Lung (tissue), 12 donors: ENCODE results near the gene FKBP7. TPM values are rescaled to one million over a fixed set of nuclear protein-coding genes. Genes with fewer than 3 reads are reported as not detected.

Experiments used
- ATAC-seq: fragments of 200-7000 bp; cut with Tn5 transposase; one replicate; pipeline ENCODE4 v1.9.1; 2020; ENCODE audit warnings: moderate number of reproducible peaks; ENCODE audit not compliant: insufficient read depth, low FRiP score
- DNase-seq, 3 donors: peaks; one replicate each; pipeline ENCODE4 v3.0.0-alpha.2; 2013 to 2017
- H3K27ac ChIP-seq, 2 donors: one replicate each; pipeline ENCODE4 v1.5.1; 2013; ENCODE audit warnings: mild to moderate bottlenecking in 2 of 2, moderate library complexity in 2 of 2, control low read depth in 1 of 2, inconsistent platforms in 1 of 2, low read depth in 1 of 2, low read length in 1 of 2
- H3K27me3 ChIP-seq, 3 donors: one replicate each; pipeline ENCODE4 v1.5.1; 2013; ENCODE audit warnings: low read length in 2 of 3; ENCODE audit not compliant: control insufficient read depth in 3 of 3, insufficient read depth in 3 of 3
- H3K36me3 ChIP-seq, 4 donors: one replicate each; pipeline ENCODE4 v1.5.1; 2013; ENCODE audit warnings: low read length in 4 of 4, mild to moderate bottlenecking in 1 of 4, moderate library complexity in 1 of 4; ENCODE audit not compliant: control insufficient read depth in 4 of 4, insufficient read depth in 4 of 4
- H3K4me1 ChIP-seq, 5 donors: one replicate each; pipeline ENCODE4 v1.5.1; 2013; ENCODE audit warnings: low read length in 5 of 5, mild to moderate bottlenecking in 2 of 5, moderate library complexity in 1 of 5; ENCODE audit not compliant: control insufficient read depth in 5 of 5, insufficient read depth in 5 of 5
- H3K4me3 ChIP-seq: one replicate; pipeline ENCODE4 v1.5.1; 2013; ENCODE audit warnings: mild to moderate bottlenecking, control low read depth, moderate library complexity
- H3K9ac ChIP-seq, 2 donors: one replicate each; pipeline ENCODE4 v1.5.1; 2013; ENCODE audit warnings: low read length in 2 of 2, control low read depth in 1 of 2; ENCODE audit not compliant: insufficient read depth in 1 of 2
- H3K9me3 ChIP-seq, 4 donors: one replicate each; pipeline ENCODE4 v1.5.1; 2013; ENCODE audit warnings: low read length in 3 of 4, mild to moderate bottlenecking in 1 of 4, moderate library complexity in 1 of 4; ENCODE audit not compliant: control insufficient read depth in 4 of 4, insufficient read depth in 3 of 4
- CTCF ChIP-seq: IDR thresholded peaks from 2 replicates; pipeline ENCODE4 v1.5.1; 2012; ENCODE audit warnings: mild to moderate bottlenecking; ENCODE audit errors: control extremely low read depth, extremely low read depth
- WGBS, 2 donors: extraction: QIAGEN DNeasy Blood & Tissue Kit; methylation state at CpG; one replicate each; pipeline ENCODE4 v1.1.7; 2013; 5-methylcytosine and 5-hydroxymethylcytosine counted together
- polyA plus RNA-seq, 2 donors: library from polyadenylated mRNA; stranded (reverse); fragments of 200-250 nt; gene quantifications; one replicate each; pipeline ENCODE4 v1.2.1, GENCODE V29; 2013
- total RNA-seq, 2 donors: library from RNA; depleted of rRNA in 1 of 2; stranded (reverse); fragments of >200 nt in 1 of 2; gene quantifications; one replicate each; pipeline ENCODE4 v1.2.1, GENCODE V29; 2014 to 2021
- donor health status: control.
- donor health status: control.
- donor health status: Bipolar disorder and iron deficiency.
- donor health status: healthy.
- donor health status: DM: yes; HTN: yes; CAD: no.

FKBP7 gene
- total and polyA plus RNA-seq, 4 donors = 6.6 to 53.3 (median 7.7) TPM

- ATAC-seq = no peak
Observed at GRCh38 chr2:178484245-178485041, 6.0 kb upstream of the FKBP7 start.

GRCh38 chr2:178482437-178482836, 4.0 kb upstream of the FKBP7 start:
- 88 to 95% methylated on average over 4 of the region's 4 CpGs for WGBS, 2 donors
- DNase-seq = no peak
- no peaks in the 10 kb centered on the region for H3K9me3 ChIP-seq
- peaks cover 0 to 8% (median 3%) of the 10 kb centered on the region in 4 donors for H3K36me3 ChIP-seq
- TF ChIP-seq CTCF = no peak
- no peak overlapping the region for H3K4me3 ChIP-seq
- no peak overlapping the region for H3K9ac ChIP-seq
- H3K27me3 ChIP-seq = no peaks in the 10 kb centered on the region
- H3K27ac ChIP-seq = no peak overlapping the region
- peaks cover 0 to 37% (median 23%) of the 10 kb centered on the region in 5 donors for H3K4me1 ChIP-seq
- ATAC-seq = no peak

More at GRCh38 chr2:178484245-178485041, 6.0 kb upstream of the FKBP7 start:
- peaks cover 0 to 8% (median 5%) of the 10 kb centered on the region in 4 donors for H3K36me3 ChIP-seq
- peak; percentile 25 to 31 (median 27) for DNase-seq
- H3K4me3 ChIP-seq = no peak overlapping the region
- no peak overlapping the region for H3K9ac ChIP-seq
- peak overlapping the region in 1 of 2 donors; percentile 78 for H3K27ac ChIP-seq
- no peaks in the 10 kb centered on the region for H3K9me3 ChIP-seq
- H3K4me1 ChIP-seq = peaks cover 0 to 38% (median 23%) of the 10 kb centered on the region in 5 donors
- 58 to 72% methylated on average over 6 of the region's 6 CpGs for WGBS, 2 donors
- TF ChIP-seq CTCF = no peak
- H3K27me3 ChIP-seq = no peaks in the 10 kb centered on the region

- peaks cover 0 to 2% (median 0%) of the 10 kb centered on the region in 4 donors for H3K36me3 ChIP-seq
- WGBS, 2 donors = 0% methylated on average over 57 to 92 of the region's 92 CpGs
- peak within 1 kb of the TSS; percentile 56 for H3K4me3 ChIP-seq
- no peak for TF ChIP-seq CTCF
- no peaks in the 10 kb centered on the region for H3K27me3 ChIP-seq
- ATAC-seq (peak; percentile 94), DNase-seq (peak; percentile 97 to 99 (median 97))
- peaks cover 0 to 42% (median 26%) of the 10 kb centered on the region in 5 donors for H3K4me1 ChIP-seq
- no peaks in the 10 kb centered on the region for H3K9me3 ChIP-seq
- peak within 1 kb of the TSS; percentile 89 to 93 for H3K27ac ChIP-seq
- peak within 1 kb of the TSS; percentile 74 to 95 for H3K9ac ChIP-seq
Observed at GRCh38 chr2:178480227-178481181, 2.1 kb upstream of the FKBP7 start, which contains the start of gene PLEKHA3. TSS of gene PLEKHA3 (plus strand) at chr2:178480457. CDS start at chr2:178480870, 413 bp downstream.
